Fibroblast of lung (primary cell): ENCODE data around the gene INTS1.

Source experiments
- EZH2 ChIP-seq: IDR thresholded peaks from 2 replicates; pipeline ENCODE4 v1.5.1; 2012; ENCODE audit warnings: low read length, control low read depth, mild to moderate bottlenecking; ENCODE audit errors: missing control alignments
- TF ChIP-seq, protein P1 (sequence below), 2 donors: IDR thresholded peaks in 1 of 2; conservative IDR thresholded peaks in 1 of 2; 1 replicate in 1 of 2; 2 replicates in 1 of 2; pipeline ENCODE4 v1.5.1; 2011 to 2012; ENCODE audit warnings: low read length in 2 of 2, control low read depth in 1 of 2, inconsistent platforms in 1 of 2, low read depth in 1 of 2, mild to moderate bottlenecking in 1 of 2

- TF ChIP-seq, protein P1, sequence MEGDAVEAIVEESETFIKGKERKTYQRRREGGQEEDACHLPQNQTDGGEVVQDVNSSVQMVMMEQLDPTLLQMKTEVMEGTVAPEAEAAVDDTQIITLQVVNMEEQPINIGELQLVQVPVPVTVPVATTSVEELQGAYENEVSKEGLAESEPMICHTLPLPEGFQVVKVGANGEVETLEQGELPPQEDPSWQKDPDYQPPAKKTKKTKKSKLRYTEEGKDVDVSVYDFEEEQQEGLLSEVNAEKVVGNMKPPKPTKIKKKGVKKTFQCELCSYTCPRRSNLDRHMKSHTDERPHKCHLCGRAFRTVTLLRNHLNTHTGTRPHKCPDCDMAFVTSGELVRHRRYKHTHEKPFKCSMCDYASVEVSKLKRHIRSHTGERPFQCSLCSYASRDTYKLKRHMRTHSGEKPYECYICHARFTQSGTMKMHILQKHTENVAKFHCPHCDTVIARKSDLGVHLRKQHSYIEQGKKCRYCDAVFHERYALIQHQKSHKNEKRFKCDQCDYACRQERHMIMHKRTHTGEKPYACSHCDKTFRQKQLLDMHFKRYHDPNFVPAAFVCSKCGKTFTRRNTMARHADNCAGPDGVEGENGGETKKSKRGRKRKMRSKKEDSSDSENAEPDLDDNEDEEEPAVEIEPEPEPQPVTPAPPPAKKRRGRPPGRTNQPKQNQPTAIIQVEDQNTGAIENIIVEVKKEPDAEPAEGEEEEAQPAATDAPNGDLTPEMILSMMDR (conservative IDR thresholded peaks at IDR 0.05 in 1 of 2, IDR thresholded peaks at IDR 0.05 in 1 of 2; ENCODE audit: low read depth in 1 of 2, low read length in 2 of 2), result no peak
- no peak for TF ChIP-seq EZH2
Observed at GRCh38 chr7:1523208-1523607, 19.0 kb upstream of the INTS1 start.
